HepG2 (cell line): Measurements from ENCODE around the gene MTTP. TPM values are rescaled to one million over a fixed set of nuclear protein-coding genes. Genes with fewer than 3 reads are reported as not detected.
A peak's percentile ranks its signal among the peaks of the same experiment; 100 is the strongest.

ENCODE experiments used
- IRF2 ChIP-seq: IDR thresholded peaks from 2 replicates; pipeline ENCODE4 v1.6.1; 2018; ENCODE audit warnings: missing genetic modification reagents, missing compliant biosample characterization
- KIAA2018 ChIP-seq: sonication (generic); formaldehyde crosslinking; IDR thresholded peaks from 2 replicates; pipeline ENCODE4 v1.5.0; 2020; ENCODE audit warnings: mild to moderate bottlenecking, missing genetic modification reagents, borderline replicate concordance
- MAX ChIP-seq: IDR thresholded peaks from 2 replicates; pipeline ENCODE4 v1.6.1; 2012; ENCODE audit warnings: inconsistent platforms
- ZNF687 ChIP-seq: sonication (generic); formaldehyde crosslinking; IDR thresholded peaks from 2 replicates; pipeline ENCODE4 v1.5.1; 2020; ENCODE audit warnings: mild to moderate bottlenecking, missing genetic modification reagents, moderate library complexity
- polyA plus RNA-seq, 8 experiments: library from polyadenylated mRNA; depleted of rRNA in 3 of 8; stranded (reverse) in 7 of 8; unstranded in 1 of 8; fragments of >200 nt; fragmentation: Illumina TruSeq in 4 of 8; extraction: Trizol in 4 of 8; gene quantifications; 2 replicates each; pipeline versions ENCODE4 v1.2.1 to v1.2.3, GENCODE V29; 2011 to 2016; ENCODE audit warnings: low read depth in 4 of 8, missing spikeins in 1 of 8, mixed read lengths in 1 of 8; ENCODE audit not compliant: insufficient read depth in 1 of 8
- total RNA-seq, 5 experiments: library from RNA; depleted of rRNA; stranded (reverse); fragments of >200 nt; fragmentation: Illumina TruSeq; extraction: Trizol; gene quantifications; 2 replicates each; pipeline ENCODE4 v1.2.3, GENCODE V29; 2016; ENCODE audit warnings: low read depth in 1 of 5

MTTP gene
- total and polyA plus RNA-seq, 2 of the 13 experiments (the other 11 are each of a cell fraction or from before 2014, with no cell fraction given) = 84.7 to 102 TPM

- peak; percentile 40; the same call in 1 of the 2 replicates for TF ChIP-seq MAX
- no peak for TF ChIP-seq KIAA2018 (CRISPR knock-in tag)
- no peak for TF ChIP-seq ZNF687 (CRISPR knock-in tag)
- peak; percentile 56; the same call in 1 of the 2 replicates for TF ChIP-seq IRF2 (CRISPR knock-in tag)
Observed at GRCh38 chr4:99574530-99575324, at the start of gene MTTP (continued).
